NT2/D1 (cell line): ENCODE results near the gene FGF1.

Experiments used
- YY1 ChIP-seq: IDR thresholded peaks from 2 replicates; pipeline ENCODE4 v1.6.1; 2011; ENCODE audit not compliant: insufficient read length, insufficient read depth
- ZNF274 ChIP-seq: IDR thresholded peaks from 2 replicates; pipeline ENCODE4 v1.6.1; 2011; ENCODE audit warnings: mild to moderate bottlenecking, low read depth, low read length

DNA sequence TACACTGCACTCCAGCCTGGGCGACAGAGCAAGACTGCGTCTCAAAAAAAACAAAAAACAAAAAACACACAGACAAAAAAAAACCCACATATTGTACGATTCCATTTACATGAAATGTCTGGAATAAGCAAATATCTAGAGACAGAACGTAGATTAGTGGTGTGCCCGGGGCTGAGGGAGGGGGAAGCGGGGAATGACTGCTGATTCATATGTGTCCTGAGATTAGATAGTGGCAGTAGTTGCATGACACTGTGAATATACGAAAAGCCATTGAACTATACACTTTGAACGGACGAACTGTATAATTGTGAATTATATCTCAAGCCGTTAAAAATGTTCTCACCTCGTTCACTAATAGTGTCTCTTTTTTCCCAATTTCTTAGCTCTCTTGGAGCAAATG is 23.9 kb downstream of the FGF1 start:
- no peak for TF ChIP-seq YY1
- TF ChIP-seq ZNF274: no peak
